Activated naive CD8-positive, alpha-beta T cell treated with anti-CD3 and anti-CD28 coated beads for 36 hours (primary cell): ENCODE data around the gene AP1S3. TPM values are rescaled to one million over a fixed set of nuclear protein-coding genes. Genes with fewer than 3 reads are reported as not detected.

ENCODE experiments used
- DNase-seq: peaks from one replicate; pipeline ENCODE4 v3.0.0; 2021
- H3K27ac Mint-ChIP-seq: one replicate; pipeline ENCODE4 v1.8.0; 2022; ENCODE audit warnings: mild to moderate bottlenecking, moderate library complexity, mixed read lengths
- H3K27me3 Mint-ChIP-seq: one replicate; pipeline ENCODE4 v1.8.0; 2022; ENCODE audit warnings: mild to moderate bottlenecking, mixed read lengths
- H3K36me3 Mint-ChIP-seq: one replicate; pipeline ENCODE4 v1.8.0; 2021; ENCODE audit warnings: mild to moderate bottlenecking, mixed read lengths
- H3K4me1 Mint-ChIP-seq: one replicate; pipeline ENCODE4 v1.8.0; 2021; ENCODE audit warnings: mixed read lengths
- H3K4me3 Mint-ChIP-seq: one replicate; pipeline ENCODE4 v1.8.0; 2022; ENCODE audit warnings: mild to moderate bottlenecking, moderate library complexity, mixed read lengths
- H3K9me3 Mint-ChIP-seq: one replicate; pipeline ENCODE4 v1.8.0; 2022; ENCODE audit warnings: mixed read lengths
- total RNA-seq, 2 experiments: library from RNA; stranded (reverse); gene quantifications; one replicate each; pipeline ENCODE4 v1.2.3, GENCODE V29; 2021

AP1S3 gene
- total RNA-seq, 2 experiments from 2014 or later: 10.5 to 11.3 TPM

DNA sequence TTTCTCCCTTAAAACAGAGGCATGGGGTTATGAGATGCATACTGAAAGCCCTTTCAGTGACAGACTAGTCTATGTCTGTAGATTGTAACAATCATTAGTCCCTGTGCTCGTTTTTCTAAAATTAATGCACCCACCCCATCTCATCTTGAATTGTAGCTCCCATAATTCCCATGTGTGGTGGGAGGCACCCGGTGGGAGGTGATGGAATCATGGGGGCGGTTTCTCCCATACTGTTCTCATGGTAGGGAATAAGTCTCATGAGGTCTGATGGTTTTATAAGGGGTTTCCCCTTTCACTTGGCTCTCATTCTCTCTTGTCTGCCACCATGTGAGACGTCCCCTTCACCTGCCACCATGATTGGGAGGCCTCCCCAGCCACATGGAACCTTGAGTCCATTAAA lies 100.9 kb downstream of the AP1S3 start:
- H3K36me3 Mint-ChIP-seq: peaks cover 2% of the 10 kb centered on the region
- no peaks in the 10 kb centered on the region for H3K9me3 Mint-ChIP-seq
- H3K27me3 Mint-ChIP-seq: peaks cover 8% of the 10 kb centered on the region
- H3K4me1 Mint-ChIP-seq: no peaks in the 10 kb centered on the region
- H3K4me3 Mint-ChIP-seq: no peak overlapping the region
- no peak overlapping the region for H3K27ac Mint-ChIP-seq
- DNase-seq: no peak

DNA sequence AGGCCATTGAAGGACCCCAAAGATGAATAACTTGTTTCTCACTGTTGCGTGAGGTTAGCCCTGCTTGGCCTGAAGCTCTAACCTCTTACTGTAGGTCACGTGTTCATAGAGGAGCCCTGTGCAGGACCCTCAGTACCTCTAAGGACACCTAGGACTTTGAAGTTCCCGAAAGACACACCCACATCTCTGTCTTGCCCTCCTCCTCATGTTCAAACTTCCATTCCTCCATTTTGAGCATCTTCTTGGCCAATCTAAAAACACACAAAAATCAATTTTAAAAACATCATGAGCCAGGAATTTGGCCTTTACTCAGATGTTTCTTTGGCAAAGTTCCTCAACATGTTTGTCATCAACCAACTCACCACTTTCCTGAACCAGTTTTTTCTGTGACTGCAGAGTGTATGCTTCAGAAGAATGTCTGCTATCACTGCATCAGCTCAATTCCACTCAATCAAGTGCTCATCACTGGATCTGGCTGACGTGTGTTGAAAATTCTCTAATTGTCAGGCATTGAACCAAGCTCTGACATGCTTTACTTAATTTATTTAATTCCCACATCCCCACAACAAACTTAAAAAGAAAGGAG lies 101.6 kb downstream of the AP1S3 start:
- no peak for DNase-seq
- no peak overlapping the region for H3K4me3 Mint-ChIP-seq

DNA sequence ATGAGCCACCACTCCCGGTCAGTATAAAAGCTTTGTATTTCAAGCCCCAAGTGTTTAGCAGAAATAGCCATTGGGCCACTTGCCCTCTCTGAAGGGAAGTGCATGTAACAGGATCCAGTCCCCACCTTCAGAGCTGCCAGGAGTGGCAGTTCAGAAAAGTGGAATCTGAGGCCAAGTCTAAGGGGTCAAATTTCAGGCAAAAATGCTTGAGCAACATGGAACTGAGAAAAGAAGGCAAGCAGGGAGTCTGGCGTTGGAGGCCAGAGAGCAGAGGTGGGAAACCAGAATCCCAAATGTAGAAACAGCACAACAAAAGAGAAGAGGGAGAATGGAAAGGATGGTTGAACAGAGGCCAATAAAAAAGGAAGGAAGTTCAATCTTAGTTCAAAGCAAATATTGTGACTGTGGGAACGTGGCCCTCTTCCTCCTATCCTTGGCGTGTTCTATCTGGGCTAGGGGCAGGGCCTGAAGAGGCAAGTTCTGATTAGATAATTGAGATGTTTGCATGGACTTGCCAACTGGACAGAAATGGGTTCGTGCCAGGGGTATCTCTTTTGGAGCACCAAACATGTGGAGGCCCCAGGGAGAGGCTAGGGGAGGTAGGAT lies 102.2 kb downstream of the AP1S3 start:
- H3K4me1 Mint-ChIP-seq: no peaks in the 10 kb centered on the region
- peaks cover 8% of the 10 kb centered on the region for H3K27me3 Mint-ChIP-seq
- DNase-seq: no peak
- H3K4me3 Mint-ChIP-seq: no peak overlapping the region
- peaks cover 2% of the 10 kb centered on the region for H3K36me3 Mint-ChIP-seq
- no peaks in the 10 kb centered on the region for H3K9me3 Mint-ChIP-seq
- H3K27ac Mint-ChIP-seq: no peak overlapping the region

More for the DNA sequence above, 101.6 kb downstream of the AP1S3 start:
- H3K36me3 Mint-ChIP-seq: peaks cover 2% of the 10 kb centered on the region
- no peaks in the 10 kb centered on the region for H3K9me3 Mint-ChIP-seq
- no peak overlapping the region for H3K27ac Mint-ChIP-seq
- peaks cover 8% of the 10 kb centered on the region for H3K27me3 Mint-ChIP-seq
- no peaks in the 10 kb centered on the region for H3K4me1 Mint-ChIP-seq

DNA sequence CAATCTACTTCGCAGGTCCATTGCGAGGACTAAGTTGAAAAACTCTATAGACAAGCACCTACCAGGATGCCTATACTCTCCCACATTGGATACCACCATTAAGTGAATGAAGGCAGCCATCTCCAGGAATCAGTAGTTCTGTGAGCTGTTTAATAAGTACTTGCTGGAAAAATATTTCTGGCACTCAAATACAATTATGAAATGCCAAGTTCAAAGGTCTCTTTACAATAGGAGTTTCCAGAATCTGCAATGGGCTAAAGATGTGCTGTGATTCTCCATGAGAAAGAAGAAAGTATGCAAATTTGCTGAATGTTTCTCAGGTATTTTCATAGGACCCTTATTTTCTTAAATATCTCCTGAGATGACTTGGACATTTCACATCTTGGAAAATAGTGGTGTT lies 103.0 kb downstream of the AP1S3 start:
- no peaks in the 10 kb centered on the region for H3K9me3 Mint-ChIP-seq
- no peak overlapping the region for H3K4me3 Mint-ChIP-seq
- H3K27me3 Mint-ChIP-seq: peaks cover 8% of the 10 kb centered on the region
- no peak for DNase-seq
- peaks cover 2% of the 10 kb centered on the region for H3K36me3 Mint-ChIP-seq
- H3K4me1 Mint-ChIP-seq: no peaks in the 10 kb centered on the region
- H3K27ac Mint-ChIP-seq: no peak overlapping the region

DNA sequence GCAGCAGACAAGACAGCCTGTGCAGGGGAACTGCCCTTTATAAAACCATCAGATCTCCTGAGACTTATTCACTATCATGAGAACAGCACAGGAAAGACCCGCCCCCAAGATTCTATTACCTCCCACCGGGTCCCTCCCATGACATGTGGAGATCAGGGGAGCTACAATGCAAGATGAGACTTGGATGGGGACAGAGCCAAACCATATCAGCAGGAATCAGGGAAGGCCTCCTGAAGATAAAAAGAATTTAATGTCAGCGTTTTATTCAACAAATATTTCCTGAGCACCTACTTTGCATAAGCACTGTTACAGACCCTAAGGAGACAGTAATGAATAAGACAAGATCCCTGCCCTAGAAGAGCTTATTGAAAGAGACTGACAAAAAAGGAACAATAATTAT lies 105.0 kb downstream of the AP1S3 start:
- H3K9me3 Mint-ChIP-seq: no peaks in the 10 kb centered on the region
- no peaks in the 10 kb centered on the region for H3K4me1 Mint-ChIP-seq
- peaks cover 2% of the 10 kb centered on the region for H3K36me3 Mint-ChIP-seq
- no peak overlapping the region for H3K4me3 Mint-ChIP-seq
- peaks cover 8% of the 10 kb centered on the region for H3K27me3 Mint-ChIP-seq
- no peak for DNase-seq
- no peak overlapping the region for H3K27ac Mint-ChIP-seq

DNA sequence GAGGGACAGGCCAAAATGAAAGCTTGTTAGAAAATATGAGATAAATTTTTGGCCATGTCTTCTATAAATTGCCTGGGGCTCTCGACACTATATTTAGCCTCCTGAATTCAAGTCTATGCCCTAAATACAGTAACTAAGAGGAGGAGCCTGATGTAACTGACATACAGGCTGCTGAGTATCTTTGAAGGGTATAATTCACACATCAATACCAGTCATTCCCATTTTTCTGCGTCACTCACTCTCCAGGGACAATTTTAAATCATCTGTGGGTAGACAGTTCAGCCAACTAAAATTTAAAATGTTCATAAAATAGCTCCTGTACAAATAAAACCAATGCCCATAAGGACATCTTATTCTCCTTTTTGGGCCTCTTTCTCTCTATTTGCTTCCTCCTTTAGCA lies 105.9 kb downstream of the AP1S3 start:
- Mint-ChIP-seq H3K27me3 (peaks cover 8% of the 10 kb centered on the region), H3K36me3 (peaks cover 2% of the 10 kb centered on the region), H3K9me3 (no peaks in the 10 kb centered on the region), H3K4me3 (no peak overlapping the region), H3K4me1 (no peaks in the 10 kb centered on the region), H3K27ac (no peak overlapping the region)
- no peak for DNase-seq

DNA sequence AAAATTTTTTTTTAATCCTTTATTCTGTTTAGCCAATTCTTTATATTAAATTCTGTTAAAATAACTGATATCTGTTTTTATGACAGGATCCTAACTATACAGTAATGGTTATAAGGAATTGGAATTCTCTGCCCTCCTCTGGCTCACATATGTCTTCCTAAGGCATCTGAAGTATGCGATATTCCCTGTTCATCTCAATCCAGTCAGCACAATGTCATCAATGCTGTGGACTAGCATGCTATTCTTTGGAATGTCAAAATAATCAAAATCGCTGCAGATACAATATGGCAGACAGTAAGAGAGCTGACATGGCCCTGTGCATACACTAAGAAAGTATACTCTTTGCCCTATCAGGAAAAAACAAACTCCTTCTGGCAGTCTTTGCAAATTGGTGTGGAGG lies 107.6 kb downstream of the AP1S3 start:
- H3K4me3 Mint-ChIP-seq: no peak overlapping the region
- no peak for DNase-seq
- H3K27ac Mint-ChIP-seq: no peak overlapping the region
- no peaks in the 10 kb centered on the region for H3K4me1 Mint-ChIP-seq
- H3K27me3 Mint-ChIP-seq: peaks cover 13% of the 10 kb centered on the region
- H3K9me3 Mint-ChIP-seq: no peaks in the 10 kb centered on the region
- peaks cover 2% of the 10 kb centered on the region for H3K36me3 Mint-ChIP-seq

DNA sequence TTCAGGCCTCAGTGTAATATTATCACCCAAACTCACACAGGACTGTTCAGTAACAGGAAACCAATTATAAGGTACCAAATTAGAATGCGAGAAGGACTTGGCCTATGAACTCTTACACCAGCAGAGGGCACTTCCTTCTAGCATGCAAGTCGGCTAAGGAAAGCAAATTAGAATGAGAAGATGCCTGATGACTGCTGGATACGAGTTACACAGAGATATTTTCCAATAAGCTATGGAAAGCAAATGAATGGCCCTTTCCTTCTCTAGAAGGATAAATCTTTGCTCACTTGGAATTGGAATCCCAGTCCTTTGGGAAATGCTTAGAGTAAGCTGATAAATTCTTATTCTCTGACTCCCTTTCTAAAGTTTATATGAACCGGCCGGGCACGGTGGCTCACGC lies 109.8 kb downstream of the AP1S3 start:
- no peak overlapping the region for H3K4me3 Mint-ChIP-seq
- H3K4me1 Mint-ChIP-seq: no peaks in the 10 kb centered on the region
- no peaks in the 10 kb centered on the region for H3K9me3 Mint-ChIP-seq
- peaks cover 12% of the 10 kb centered on the region for H3K27me3 Mint-ChIP-seq
- no peak for DNase-seq
- H3K27ac Mint-ChIP-seq: no peak overlapping the region
- no peaks in the 10 kb centered on the region for H3K36me3 Mint-ChIP-seq

DNA sequence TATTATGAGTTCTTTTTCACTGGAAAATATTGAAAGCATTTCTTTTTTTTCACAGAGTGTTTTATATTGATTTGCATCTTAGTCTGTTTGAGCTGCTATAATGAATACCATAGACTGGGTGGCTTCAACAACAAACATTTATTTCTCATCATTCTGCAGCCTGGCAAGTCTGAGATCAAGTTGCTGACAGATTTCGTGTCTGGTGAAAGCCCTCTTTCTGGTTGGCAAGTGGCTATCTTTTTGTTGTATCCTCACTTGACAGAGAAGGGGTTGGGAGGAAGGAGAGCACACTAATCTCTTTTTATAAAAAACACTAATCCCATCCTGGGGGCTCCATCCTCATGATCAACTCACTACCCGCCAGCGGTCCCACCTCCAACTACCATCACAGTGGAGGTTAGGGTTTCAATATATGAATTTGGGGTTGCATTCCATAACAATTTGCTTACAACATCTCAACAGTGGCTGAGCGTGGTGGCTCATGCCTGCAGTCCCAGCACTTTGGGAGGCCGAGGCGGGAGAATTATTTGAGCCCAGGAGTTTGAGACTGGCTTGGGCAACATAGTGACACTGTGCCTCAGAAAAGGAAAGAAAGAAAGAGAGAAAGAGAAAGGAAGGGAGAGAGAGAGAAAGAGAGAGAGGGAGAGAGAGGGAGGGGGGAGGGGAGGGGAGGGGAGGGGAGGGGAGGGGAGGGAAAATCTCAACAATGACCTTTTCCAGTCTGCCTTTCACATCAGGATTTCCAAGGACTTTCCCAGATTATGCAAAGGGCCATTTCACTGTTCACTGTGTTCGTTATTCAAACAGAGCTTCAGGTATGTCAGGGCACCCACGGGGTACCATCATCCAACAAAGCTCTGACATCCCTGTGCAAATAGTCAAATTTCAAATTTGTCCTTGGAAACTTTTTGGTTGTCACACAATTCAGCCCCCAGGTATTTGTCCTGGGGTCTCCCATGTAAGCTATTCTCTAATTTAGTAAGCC lies 111.1 kb downstream of the AP1S3 start:
- H3K36me3 Mint-ChIP-seq: no peaks in the 10 kb centered on the region
- H3K27me3 Mint-ChIP-seq: peaks cover 14% of the 10 kb centered on the region
- no peak for DNase-seq
- H3K27ac Mint-ChIP-seq: no peak overlapping the region
- H3K4me1 Mint-ChIP-seq: no peaks in the 10 kb centered on the region
- no peak overlapping the region for H3K4me3 Mint-ChIP-seq
- H3K9me3 Mint-ChIP-seq: no peaks in the 10 kb centered on the region

DNA sequence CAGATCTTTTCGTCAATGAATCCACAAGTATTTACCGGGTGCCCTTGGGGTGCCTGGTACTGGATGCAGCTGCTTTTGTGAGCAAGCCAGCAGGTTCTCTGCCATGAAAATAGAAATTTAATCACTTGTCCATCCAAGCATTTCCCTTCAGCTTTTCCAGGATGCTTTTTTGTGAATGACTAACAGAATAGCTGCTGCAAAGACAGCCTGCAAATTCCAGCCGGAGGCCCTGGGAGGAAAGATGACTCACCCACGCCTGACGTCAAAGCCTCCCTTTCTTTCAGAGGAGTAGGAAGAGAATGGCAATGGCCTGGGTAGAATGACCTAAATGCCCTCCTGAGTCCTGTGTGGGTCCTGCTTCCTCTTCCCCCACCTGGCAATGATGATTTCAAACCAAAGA lies 111.9 kb downstream of the AP1S3 start:
- Mint-ChIP-seq H3K4me3 (no peak overlapping the region), H3K27ac (no peak overlapping the region), H3K9me3 (no peaks in the 10 kb centered on the region), H3K36me3 (no peaks in the 10 kb centered on the region), H3K27me3 (peaks cover 14% of the 10 kb centered on the region), H3K4me1 (no peaks in the 10 kb centered on the region)
- no peak for DNase-seq

DNA sequence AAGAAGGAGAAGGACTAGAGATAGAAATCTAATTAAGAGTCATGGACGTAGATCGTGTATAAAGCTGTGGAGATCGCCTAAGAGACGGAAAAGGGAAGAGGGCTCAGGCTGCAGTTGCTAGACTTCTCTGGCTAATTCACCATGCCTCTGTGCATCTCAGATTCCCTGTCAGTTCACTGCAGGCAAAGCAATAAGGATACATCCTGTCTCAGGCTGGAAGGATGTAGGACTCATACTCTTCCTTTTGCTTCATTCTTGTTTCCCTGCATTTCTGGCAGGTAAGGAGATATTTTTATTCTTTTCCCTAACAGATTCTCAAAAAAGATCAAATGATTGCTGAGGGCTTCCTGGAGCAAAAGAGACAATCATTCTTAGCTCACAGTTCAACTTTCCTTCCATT lies 112.5 kb downstream of the AP1S3 start:
- Mint-ChIP-seq H3K4me3 (no peak overlapping the region), H3K4me1 (no peaks in the 10 kb centered on the region), H3K27ac (no peak overlapping the region), H3K27me3 (peaks cover 14% of the 10 kb centered on the region), H3K9me3 (no peaks in the 10 kb centered on the region), H3K36me3 (no peaks in the 10 kb centered on the region)
- no peak for DNase-seq

DNA sequence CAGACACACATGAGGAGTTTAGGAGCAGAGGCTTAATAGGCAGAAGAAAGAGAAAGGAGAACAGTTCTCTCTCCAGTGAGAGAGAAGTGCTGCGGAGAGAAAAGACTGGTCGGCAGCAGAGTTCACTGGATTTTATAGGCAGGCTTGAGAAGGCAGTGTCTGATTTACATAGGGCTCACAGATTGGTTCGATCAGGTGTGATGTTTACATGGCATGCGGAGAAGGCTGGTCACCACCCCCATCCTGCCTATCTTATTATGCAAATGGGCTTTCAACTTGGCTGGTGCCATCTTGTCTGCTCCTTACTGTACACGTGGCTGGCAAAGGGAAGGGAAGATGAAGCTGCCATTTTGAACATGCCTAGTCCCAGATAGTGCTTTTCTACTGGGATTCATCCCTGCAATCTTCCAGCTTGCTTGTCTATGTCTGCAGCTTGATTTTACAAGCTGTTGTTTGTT lies 113.4 kb downstream of the AP1S3 start:
- Mint-ChIP-seq H3K4me3 (no peak overlapping the region), H3K27me3 (peaks cover 19% of the 10 kb centered on the region), H3K27ac (no peak overlapping the region), H3K9me3 (peaks cover 4% of the 10 kb centered on the region), H3K36me3 (no peaks in the 10 kb centered on the region), H3K4me1 (no peaks in the 10 kb centered on the region)
- DNase-seq: no peak

DNA sequence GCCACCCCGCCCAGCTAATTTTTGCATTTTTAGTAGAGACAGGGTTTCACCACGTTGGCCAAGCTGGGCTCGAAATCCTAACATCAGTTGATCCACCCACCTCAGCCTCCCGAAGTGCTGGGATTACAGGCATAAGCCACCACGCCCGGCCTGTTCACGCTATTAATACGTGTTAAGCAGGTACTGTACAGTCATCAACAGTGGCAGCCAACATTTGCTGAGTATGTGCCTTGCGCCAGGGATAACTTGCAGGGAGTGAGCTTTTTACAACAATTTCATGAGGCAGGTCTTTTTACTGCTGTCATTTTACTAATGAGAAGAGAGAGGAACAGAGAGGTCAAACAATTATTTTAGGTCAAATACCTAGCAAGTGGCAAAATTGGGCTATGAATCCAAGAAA lies 115.2 kb downstream of the AP1S3 start:
- no peak overlapping the region for H3K4me3 Mint-ChIP-seq
- no peak overlapping the region for H3K27ac Mint-ChIP-seq
- H3K27me3 Mint-ChIP-seq: peaks cover 19% of the 10 kb centered on the region
- H3K4me1 Mint-ChIP-seq: no peaks in the 10 kb centered on the region
- H3K9me3 Mint-ChIP-seq: peaks cover 4% of the 10 kb centered on the region
- DNase-seq: no peak
- H3K36me3 Mint-ChIP-seq: no peaks in the 10 kb centered on the region

DNA sequence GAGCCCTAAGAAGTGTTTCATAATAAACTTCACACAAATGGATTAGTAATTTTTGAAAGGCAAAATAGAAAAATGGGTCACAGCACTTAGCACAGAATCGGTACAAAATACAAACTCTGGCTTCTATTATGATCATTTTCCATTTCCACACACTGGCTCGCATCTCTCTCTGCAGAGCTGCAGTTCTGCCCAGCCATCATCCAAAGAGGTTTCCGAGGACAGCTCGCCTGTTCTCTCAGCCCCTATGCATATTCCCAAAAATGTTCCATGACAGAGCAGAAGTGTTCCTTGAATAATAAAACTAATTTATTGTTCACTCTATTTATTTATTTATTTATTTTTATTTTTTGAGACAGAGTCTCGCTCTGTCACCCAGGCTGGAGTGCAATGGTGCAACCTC lies 115.6 kb downstream of the AP1S3 start:
- no peak for DNase-seq
- H3K36me3 Mint-ChIP-seq: no peaks in the 10 kb centered on the region
- no peak overlapping the region for H3K4me3 Mint-ChIP-seq
- H3K9me3 Mint-ChIP-seq: peaks cover 7% of the 10 kb centered on the region
- H3K27ac Mint-ChIP-seq: no peak overlapping the region
- peaks cover 19% of the 10 kb centered on the region for H3K27me3 Mint-ChIP-seq
- no peaks in the 10 kb centered on the region for H3K4me1 Mint-ChIP-seq

DNA sequence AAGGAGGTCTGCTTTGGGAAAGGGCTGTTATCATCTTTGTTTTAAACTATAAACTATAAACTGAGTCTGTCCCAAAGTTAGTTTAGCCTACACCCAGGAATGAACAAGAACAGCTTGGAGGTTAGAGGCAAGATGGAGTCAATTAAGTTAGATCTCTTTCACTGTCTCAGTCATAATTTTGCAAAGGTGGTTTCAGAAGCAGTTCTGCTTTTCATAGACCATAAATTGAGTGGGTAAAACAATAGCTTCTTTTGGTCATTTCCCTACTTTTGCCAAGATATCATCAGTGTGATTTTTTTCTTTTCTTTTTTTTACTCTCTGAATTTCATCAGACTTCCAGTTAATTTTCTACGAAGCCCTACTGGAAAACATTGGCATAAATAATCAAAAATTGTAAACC lies 117.0 kb downstream of the AP1S3 start:
- Mint-ChIP-seq H3K27me3 (peaks cover 10% of the 10 kb centered on the region), H3K27ac (no peak overlapping the region), H3K9me3 (peaks cover 7% of the 10 kb centered on the region), H3K36me3 (no peaks in the 10 kb centered on the region), H3K4me3 (no peak overlapping the region), H3K4me1 (no peaks in the 10 kb centered on the region)
- DNase-seq: no peak
